ENCODE data around the gene ITGBL1. TPM values are rescaled to one million over a fixed set of nuclear protein-coding genes. Genes with fewer than 3 reads are reported as not detected.

The ITGBL1 gene
- total and polyA plus RNA-seq, 9 donors: 0.45 to 9.3 (median 1.8) TPM

DNA sequence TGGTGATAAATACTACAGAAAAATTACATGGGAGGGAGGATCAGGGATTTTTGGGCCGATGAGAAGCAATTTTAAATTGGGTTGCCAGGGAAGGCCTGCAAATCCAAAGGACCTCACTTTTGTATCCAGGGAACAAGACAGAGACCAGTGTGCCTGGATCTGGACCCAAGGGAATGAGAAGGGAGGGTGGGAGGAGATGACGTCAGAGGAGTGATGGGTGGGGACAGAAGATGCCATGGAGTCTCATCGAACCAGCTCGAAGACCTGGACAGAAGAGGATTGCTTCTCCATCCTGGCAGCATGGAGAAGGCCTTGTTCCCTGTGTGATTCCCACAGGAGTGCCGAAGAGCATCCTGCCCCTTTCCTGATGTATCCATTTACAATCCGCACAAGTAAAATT lies 68.9 kb downstream of the ITGBL1 start:
- intact Hi-C loops (cut with DNase I): no loop called here

DNA sequence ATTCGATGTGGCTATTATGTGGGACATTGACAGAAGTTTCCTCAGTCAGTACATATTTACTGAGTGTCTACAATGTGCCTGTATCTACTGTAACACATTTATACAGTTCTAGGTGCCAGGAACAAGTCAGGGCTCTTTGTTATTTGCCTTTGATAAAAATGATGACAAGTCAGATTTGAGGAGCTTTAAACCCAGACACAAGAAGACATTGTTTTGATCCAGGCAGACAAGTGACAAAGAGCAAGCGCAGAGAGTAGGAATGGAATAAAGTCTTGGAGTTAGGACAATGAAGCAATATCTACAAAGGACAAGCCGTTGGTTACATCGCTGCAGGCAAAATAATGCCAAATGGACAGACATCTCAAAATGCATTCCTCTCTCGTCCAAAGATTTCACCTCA lies 70.1 kb downstream of the ITGBL1 start:
- intact Hi-C loops (cut with DNase I): no loop called here
- Histone ChIP-seq H3K4me1 (ENCODE audit: insufficient read depth) (no peaks in the 10 kb centered on the region), H3K36me3 (no peaks in the 10 kb centered on the region), H3K27me3 (no peaks in the 10 kb centered on the region), H3K9me3 (no peaks in the 10 kb centered on the region), H3K4me3 (no peak overlapping the region), H3K27ac (no peak overlapping the region)
- TF ChIP-seq, protein P1, sequence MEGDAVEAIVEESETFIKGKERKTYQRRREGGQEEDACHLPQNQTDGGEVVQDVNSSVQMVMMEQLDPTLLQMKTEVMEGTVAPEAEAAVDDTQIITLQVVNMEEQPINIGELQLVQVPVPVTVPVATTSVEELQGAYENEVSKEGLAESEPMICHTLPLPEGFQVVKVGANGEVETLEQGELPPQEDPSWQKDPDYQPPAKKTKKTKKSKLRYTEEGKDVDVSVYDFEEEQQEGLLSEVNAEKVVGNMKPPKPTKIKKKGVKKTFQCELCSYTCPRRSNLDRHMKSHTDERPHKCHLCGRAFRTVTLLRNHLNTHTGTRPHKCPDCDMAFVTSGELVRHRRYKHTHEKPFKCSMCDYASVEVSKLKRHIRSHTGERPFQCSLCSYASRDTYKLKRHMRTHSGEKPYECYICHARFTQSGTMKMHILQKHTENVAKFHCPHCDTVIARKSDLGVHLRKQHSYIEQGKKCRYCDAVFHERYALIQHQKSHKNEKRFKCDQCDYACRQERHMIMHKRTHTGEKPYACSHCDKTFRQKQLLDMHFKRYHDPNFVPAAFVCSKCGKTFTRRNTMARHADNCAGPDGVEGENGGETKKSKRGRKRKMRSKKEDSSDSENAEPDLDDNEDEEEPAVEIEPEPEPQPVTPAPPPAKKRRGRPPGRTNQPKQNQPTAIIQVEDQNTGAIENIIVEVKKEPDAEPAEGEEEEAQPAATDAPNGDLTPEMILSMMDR (IDR thresholded peaks at IDR 0.05): no peak
- TF ChIP-seq POLR2A (IDR thresholded peaks at IDR 0.05) (no peak), EP300 (IDR thresholded peaks at IDR 0.05) (no peak)
- WGBS, 3 donors: 77 to 84% (median 81%) methylated on average over 5 of the region's 5 CpGs
- no peak for DNase-seq

More for the DNA sequence above, 68.9 kb downstream of the ITGBL1 start:
- Histone ChIP-seq H3K4me1 (ENCODE audit: insufficient read depth) (no peaks in the 10 kb centered on the region), H3K27ac (no peak overlapping the region), H3K9me3 (no peaks in the 10 kb centered on the region), H3K27me3 (no peaks in the 10 kb centered on the region), H3K36me3 (no peaks in the 10 kb centered on the region), H3K4me3 (no peak overlapping the region)
- TF ChIP-seq EP300 (IDR thresholded peaks at IDR 0.05) (no peak), POLR2A (IDR thresholded peaks at IDR 0.05) (no peak)
- TF ChIP-seq, protein P1 (IDR thresholded peaks at IDR 0.05): no peak
- 78 to 83% (median 83%) methylated on average over 6 of the region's 6 CpGs for whole genome bisulfite sequencing, 3 donors
- no peak for DNase-seq

DNA sequence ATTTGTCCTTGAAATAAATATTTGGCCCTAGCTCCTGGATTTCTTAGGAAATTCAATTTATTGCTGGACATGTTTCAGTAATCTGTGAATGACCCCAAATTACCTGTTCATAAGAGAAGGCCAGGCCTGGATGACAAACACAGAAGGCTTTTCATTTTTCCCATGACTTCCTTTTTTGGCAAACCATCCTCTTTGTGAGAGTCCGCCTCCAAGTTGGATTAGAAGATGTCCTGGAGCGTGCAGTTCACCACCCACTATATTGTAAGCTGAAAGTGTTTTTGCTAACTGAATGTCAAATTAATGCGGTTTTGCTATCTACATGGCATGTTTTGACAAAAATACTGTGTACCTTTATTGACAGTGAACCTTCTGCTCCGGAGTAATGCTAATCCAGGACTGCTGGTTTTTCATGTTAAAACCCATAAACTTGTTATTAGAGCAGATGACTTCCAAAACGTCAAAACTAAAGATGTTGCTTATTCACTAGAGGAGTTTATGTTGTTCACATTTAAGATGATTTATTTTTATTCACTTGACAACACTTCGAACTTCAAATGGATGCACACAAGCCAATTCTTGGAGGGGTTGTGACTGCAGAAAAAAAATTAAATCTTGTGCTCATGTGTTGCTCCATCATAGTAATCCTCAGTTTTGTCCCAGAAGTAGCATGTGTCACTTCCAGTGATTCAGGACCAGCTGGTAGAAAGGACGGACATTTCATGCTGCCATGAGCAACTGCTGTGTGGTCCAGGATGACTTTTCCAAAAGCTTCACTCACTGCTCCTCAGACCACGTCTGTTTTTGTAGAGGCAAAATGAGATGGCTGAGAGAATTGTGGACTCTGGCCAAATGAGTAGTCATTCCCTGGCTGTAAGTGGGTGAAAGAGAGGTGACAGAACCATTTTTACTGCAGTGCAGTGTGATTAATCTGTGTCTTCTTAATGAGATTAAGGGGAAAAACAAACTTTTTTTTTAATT lies 71.0 kb downstream of the ITGBL1 start:
- intact Hi-C loops (cut with DNase I): no loop called here
- no peak overlapping the region for H3K27ac ChIP-seq
- no peaks in the 10 kb centered on the region for H3K4me1 ChIP-seq (ENCODE audit: insufficient read depth)

DNA sequence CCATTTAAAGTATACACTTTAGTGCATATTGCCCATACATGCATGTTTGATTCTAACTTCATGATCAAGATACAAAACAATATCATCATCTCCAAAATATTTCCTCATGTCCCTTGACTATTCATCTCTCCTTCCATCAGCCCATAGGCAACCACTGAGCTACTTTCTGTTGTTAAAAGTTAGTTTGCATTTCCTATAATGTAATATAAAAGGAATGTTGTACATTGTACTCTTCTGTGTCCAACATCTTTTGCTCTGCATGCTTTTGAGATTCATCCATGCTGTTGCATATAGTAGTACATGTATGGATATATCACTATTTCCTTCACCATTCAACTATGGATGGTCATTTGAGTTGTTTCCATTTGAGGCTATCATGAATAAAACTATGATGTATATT lies 74.7 kb downstream of the ITGBL1 start:
- intact Hi-C loops (cut with DNase I): no loop called here
- no peak for DNase-seq
- H3K4me1 ChIP-seq (ENCODE audit: insufficient read depth): no peaks in the 10 kb centered on the region
- H3K36me3 ChIP-seq: no peaks in the 10 kb centered on the region
- H3K27ac ChIP-seq: no peak overlapping the region
- no peak overlapping the region for H3K4me3 ChIP-seq
- H3K9me3 ChIP-seq: no peaks in the 10 kb centered on the region
- no peaks in the 10 kb centered on the region for H3K27me3 ChIP-seq
- TF ChIP-seq, protein P1 (IDR thresholded peaks at IDR 0.05): no peak
- no peak for TF ChIP-seq POLR2A (IDR thresholded peaks at IDR 0.05)
- no peak for TF ChIP-seq EP300 (IDR thresholded peaks at IDR 0.05)

More for the DNA sequence above, 71.0 kb downstream of the ITGBL1 start:
- H3K4me3 ChIP-seq: no peak overlapping the region
- H3K27me3 ChIP-seq: no peaks in the 10 kb centered on the region
- H3K36me3 ChIP-seq: no peaks in the 10 kb centered on the region
- no peaks in the 10 kb centered on the region for H3K9me3 ChIP-seq
- DNase-seq: no peak
- WGBS, 3 donors: 22 to 38% (median 30%) methylated on average over 8 of the region's 8 CpGs
- TF ChIP-seq, protein P1 (IDR thresholded peaks at IDR 0.05): no peak
- no peak for TF ChIP-seq EP300 (IDR thresholded peaks at IDR 0.05)
- no peak for TF ChIP-seq POLR2A (IDR thresholded peaks at IDR 0.05)

All from ovary (tissue), 9 donors.